ENCODE results near the gene IL4R.
A peak's percentile ranks its signal among the peaks of the same experiment; 100 is the strongest.
"Not testable (repeated sequence)": the region's sequence is repeated elsewhere in the genome, so short reads cannot be mapped to it uniquely, and the experiment has no call there.

The IL4R gene

GRCh38 chr16:27313422-27314160 is at the start of gene IL4R:
Gene IL4R, plus strand, starts transcription at chr16:27313974. Its CDS starts 26,230 bp downstream, at chr16:27340204.
- peak; percentile 20 for DNase-seq

GRCh38 chr16:27264151-27264550 is 49.6 kb upstream of the IL4R start:
- DNase-seq = no peak

DNA sequence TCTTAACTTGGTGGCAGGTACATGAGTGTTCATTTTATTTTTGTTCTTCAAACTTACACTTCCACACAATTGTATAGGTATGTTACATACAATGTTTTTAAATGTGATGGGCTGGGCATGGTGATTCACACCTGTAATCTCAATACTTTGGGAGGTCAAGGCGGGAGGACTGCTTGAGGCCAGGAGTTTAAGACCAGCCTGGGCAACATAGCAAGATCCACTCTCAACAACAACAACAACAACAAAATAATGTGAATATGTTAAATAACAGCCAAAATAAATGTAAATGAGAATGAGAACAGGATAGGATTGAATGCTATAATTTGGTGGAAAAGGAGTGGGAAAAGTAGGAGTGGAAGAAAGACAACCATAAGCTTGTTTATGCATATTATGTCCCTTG is 47.8 kb upstream of the IL4R start:
- DNase-seq = no peak

DNA sequence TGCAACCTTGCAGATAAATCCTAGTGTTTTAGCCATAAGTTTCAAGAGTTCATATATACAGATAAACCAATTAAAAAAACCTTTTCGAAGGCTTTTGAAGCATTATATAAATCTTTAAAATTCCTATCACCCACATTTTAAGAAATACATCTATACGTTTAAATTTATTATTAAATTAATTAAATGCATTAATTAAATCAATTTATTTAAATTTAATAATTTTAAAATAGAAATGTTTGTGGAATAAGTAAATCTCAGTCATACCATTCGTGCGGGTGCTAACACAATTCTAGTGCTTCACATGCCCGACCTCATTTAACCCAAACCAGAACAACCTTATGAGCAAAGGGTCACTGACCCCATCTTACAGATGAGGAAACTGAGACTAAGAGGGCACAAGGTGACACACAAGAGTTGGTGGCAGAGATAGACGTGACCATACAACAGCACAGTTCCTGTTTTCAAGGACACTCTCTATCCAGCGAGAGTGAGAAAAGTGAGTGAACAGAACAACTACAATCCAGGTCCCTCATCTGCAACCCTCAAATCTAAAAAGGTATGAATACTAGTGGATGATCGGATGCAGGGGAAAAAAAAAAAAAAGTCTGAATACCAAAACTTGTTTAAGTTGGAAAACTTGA is 46.6 kb upstream of the IL4R start:
- no peak for DNase-seq

DNA sequence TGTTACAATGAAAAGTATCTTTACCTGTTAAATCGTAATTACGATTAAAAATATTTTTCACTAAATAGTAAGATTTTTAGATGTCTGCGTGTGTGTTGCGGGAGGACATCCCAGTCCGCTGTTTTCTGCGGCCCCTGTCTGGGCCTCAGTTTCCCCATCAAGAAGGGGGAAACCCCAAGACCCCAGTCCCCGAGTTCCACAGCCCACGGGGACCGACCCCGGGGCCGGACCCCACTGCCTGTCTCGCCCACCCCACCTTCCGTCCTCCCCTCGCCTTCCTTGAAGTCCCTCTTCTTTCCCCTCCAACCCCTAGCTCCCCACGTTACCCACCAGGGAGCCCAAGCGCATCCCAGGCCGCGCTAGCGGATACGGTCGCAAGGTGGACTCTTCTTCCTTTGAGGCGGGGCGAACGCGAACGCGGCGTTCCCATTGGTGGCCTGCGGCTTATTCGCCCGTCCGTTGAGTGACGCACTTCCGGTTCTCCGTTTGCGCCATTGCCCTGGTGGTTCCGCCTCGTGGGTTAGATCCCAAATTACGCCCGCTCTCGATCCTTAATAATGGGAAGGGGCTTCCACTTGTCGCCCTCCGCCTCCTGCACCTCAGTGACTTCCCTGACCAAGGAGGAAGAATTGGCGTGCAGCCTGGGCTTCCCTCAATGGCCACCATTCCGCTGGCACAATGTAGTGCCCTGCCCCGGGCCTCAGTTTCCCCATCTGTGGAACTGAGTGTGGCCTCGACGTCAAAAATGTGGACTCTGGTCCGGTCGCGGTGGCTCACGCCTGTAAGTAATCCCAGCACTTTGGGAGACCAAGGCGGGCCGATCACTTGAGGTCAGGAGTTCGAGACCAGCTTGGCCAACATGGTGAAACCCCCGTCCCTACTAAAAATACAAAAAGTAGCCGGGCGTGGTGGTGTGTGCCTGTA is 45.1 kb upstream of the IL4R start, which contains the start of gene NSMCE1:
Gene NSMCE1, minus strand, starts transcription at position 397 of the 924 bp plus-strand sequence. CDS start 11,202 bp downstream, outside the sequence.
- peak; percentile 83 for DNase-seq

- DNase-seq = no peak
Observed at GRCh38 chr16:27269300-27270150, 44.2 kb upstream of the IL4R start.

DNA sequence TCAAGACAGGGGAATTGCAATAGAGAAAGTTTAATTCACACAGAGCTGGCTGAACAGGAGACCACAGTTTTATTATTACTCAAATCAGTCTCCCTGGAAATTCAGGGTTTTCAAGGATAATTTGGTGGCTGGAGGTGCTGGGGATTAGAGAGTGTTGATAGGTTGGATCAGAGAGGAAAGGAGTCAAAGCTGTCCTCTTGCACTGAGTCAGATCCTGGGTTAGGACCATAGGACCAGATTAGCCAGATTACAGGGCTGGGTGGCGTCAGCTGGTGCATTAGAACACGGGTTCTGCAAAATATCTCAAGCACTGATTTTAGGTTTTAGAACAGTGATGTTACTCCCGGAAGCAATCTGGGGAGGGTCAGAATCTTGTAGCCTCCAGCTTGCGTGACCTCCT is 43.4 kb upstream of the IL4R start:
- no peak for DNase-seq

DNA sequence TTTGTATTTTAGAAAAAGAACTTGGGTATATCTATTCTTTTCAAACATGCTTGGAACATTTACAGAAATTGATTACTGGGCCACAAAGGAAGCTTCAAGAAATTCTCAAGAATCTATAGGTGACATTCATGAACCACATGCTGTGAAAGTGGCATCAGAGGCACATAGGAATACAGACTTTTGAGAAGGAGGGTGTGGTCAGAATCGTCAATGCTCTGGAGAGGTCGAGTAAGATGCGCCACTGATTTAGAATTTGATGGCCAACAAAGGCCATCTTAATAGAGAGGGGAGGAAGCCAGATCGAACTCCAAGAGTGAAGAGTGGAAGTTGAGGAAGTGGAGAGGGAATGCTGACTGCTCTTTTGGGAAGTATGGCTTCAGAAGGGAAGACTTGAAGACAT is 41.7 kb upstream of the IL4R start:
- DNase-seq = no peak

- DNase-seq = not testable (repeated sequence)
Observed at GRCh38 chr16:27272697-27273096, 41.1 kb upstream of the IL4R start.

GRCh38 chr16:27273330-27273669 is 40.5 kb upstream of the IL4R start:
- no peak for DNase-seq

- no peak for DNase-seq
Observed at GRCh38 chr16:27273670-27274423, 39.9 kb upstream of the IL4R start.

GRCh38 chr16:27274424-27274874 is 39.3 kb upstream of the IL4R start:
- DNase-seq = not testable (repeated sequence)

- DNase-seq = no peak
Observed at GRCh38 chr16:27275394-27275793, 38.4 kb upstream of the IL4R start.

GRCh38 chr16:27281243-27281642 is 32.5 kb upstream of the IL4R start:
- no peak for DNase-seq

DNA sequence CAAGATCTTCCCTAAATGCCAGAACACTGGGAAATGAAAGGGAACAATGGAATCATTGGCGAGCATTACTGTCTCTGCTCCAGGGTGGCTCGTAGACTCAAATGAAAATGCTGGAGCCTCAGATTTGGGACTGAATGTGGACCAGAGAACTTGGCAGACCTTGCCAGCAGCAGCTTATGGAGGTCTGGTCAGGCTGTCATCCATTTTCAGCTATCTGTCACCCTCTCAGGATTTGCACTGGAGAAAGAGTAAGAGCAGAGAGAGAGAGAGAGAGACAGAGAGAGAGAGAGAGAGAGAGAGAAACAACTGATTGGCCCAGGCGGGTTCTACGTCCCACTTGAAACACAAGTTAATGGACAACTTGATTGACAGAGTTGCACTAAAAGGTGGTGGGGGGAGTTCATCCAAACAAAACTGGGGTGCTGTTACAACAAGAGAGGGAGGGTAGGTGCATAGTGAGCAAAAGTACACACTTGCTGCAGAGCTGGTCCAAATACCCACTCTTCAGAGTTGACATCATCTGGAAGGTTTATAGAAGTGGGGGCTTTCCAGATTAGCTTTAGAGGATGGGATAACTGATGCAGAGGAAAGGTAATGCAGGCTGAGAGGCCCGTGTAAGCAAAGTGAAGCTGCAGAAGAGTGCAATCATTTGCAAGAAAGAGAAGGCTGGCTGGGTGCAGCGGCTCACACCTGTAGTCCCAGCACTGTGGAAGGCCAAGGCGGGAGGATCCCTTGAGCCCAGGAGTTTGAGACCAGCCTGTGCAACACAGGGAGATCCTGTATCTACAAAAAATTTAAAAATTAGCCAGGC is 28.7 kb upstream of the IL4R start:
- no peak for DNase-seq

DNA sequence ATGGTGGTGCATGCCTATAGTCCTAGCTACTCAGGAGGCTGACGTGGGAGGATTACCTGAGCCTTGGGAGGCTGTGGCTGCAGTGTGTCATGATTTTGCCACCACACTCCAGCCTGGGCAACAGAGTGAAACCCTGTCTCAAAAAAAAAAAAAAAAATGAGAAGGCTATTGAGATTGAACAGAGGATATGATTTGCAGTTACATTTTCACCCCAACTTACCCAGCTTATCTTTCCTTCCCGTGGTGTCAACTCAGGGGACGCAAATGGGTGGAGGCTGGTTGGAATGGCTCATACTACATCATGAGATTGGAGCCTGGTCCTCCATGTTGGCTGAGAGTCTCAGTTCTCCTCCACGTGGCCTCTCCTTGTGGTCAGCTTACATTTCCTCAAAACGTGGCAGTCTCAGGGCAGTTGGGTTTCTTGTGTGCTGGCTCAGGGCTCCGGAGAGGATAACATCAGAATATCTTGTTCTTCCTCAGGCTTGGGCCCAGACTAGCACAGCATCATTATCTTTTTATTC is 28.0 kb upstream of the IL4R start:
- DNase-seq = peak; percentile 25

- no peak for DNase-seq
Observed at GRCh38 chr16:27286451-27286850, 27.3 kb upstream of the IL4R start.

DNA sequence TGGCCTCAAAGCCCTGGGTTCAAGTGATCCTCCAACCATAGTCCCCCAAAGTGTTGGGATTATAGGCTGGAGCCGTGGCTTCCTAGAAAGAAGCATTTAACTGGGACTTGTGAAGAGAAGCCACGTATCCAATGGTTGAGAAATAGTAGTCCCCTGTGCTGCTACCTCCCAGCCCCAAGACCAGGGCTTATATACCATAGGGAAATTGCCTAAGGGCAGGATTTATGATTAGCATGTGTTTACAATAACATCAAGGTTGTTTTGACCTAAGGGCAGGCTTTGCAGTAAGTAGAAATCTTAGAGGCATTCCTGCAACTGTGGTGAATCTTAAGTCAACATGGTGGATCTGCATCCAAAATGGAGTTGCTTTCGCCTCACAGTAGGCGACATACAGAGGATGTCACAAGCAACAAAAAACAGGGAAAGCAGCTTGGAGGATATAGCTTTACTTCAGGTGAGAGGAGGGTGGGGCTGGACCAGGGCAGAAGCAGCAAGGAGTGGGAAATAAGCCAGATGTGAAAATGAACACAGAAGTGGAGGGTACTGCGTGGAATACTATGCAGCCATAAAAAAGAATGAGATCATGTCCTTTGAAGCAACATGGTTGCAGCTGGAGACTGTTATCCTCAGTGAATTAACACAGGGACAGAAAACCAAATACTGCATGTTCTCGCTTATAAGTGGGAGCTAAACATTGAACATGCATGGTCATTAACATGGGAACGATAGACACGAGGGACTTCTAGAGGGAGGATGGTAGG is 26.5 kb upstream of the IL4R start:
- no peak for DNase-seq

DNA sequence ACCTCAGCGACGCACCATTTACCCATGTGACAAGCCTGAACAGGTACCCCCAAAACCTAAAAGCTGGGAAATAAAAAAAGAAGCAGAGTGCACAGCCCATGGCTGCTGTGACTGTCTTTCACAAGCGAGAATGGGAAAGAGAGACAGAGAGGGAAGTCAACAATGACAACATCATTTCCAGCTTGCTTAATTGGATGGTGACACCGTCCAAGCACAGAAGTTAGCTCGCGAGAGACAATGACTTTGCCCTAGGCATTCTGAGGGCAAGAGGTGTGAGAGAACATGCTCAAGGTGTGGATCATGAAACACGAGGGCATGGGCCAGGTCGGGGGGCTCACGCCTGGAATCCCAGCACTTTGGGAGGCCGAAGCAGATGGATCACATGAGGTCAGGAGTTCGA is 25.9 kb upstream of the IL4R start:
- DNase-seq = peak; percentile 47

DNA sequence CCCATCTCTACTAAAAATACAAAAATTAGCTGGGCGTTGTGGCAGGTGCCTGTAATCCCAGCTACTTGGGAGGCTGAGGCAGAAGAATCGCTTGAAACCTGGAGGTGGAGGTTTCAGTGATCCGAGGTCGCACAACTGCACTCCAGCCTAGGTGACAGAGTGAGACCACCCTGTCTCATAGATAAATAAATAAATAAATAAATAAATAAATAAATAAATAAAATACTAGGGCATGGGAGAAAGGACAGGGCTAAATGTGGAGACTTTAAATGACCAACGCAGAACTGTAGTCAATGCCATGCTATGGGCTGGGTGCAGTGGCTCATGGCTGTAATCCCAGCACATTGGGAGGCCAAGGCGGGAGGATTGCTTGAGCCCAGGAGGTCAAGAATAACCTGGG is 25.5 kb upstream of the IL4R start:
- not testable (repeated sequence) for DNase-seq
